Measurements from ENCODE around the gene ABHD17A.

DNA sequence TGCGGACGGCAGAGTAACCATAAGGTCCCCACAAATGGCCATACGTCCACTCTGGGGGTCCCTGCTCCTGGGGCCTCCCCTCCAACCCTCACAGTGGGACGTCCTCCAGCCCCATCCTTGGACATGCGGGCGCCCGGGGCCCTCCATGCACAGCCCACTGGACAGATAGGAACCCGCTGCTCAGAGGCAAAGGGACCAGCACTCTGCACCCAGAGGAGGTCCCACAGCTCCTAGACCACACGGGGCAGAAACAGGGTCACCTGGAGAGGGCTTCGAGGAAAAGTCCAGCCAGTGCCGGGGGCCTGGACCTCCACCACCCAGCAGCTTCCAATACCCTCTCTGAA, 48.1 kb downstream of the ABHD17A start:
- no peak for TF ChIP-seq POLR2A (IDR thresholded peaks at IDR 0.05; ENCODE audit: low read length)
- no peak for TF ChIP-seq GATA1 (IDR thresholded peaks at IDR 0.05; ENCODE audit: low read depth, low read length)
